OCI-M1 (cell line): ENCODE data around the gene GNB1L.

ENCODE experiments used
- DNase-seq: peaks from one replicate; lab custom pipeline; 2025; lab: John Stamatoyannopoulos, UW

Gene GNB1L

DNA sequence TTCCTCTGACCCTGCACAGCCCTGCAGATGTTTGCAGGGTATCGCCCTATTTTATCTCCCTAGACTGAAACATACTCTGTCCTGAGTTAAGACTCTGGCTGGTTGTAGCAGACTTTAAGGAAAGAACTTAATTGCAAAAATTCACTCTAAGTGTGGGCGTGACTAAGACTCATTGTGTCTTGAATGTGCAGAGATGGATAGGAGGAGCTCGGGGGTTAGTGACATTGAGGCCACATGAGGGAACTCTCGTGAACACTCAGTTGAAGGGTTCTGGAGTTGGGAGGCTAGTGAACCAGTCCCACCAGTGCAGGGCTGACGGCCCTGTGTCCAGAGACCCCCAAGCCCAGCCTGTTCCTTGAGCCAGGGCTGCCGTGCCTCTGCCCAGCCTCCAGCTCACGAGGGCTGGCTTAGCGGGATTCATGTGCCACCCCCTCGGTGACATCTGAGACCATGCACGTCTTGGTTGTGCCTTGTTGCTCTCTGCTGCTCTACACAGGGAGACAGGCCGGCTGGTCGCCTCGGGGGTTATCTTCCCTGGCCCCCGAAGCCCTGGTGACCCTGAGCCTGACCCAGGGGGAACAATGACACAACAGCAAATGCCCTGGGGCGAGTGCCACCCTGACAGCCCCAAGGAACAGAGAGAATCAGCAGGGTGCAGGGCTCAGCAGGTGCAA lies 105.5 kb downstream of the GNB1L start:
- no peak for DNase-seq

DNA sequence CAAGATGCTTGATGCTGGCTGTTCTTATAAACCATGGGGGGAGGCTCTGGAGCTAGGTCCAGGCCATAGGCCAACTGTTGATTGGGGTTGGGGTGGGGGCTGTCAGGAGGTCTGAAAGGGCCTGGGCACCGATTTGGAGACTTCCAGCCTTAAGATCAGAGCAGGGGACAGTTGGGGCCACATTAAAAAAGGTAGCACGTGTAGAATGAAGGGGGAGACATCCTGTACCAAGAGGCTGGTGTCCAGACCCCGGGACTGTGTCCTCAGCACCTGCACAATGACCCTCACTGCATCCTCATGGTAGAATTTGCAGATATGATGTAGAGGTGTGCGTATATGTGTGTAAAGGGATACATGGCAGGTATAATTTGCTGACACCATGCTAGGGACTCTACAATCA lies 106.5 kb downstream of the GNB1L start:
- no peak for DNase-seq

DNA sequence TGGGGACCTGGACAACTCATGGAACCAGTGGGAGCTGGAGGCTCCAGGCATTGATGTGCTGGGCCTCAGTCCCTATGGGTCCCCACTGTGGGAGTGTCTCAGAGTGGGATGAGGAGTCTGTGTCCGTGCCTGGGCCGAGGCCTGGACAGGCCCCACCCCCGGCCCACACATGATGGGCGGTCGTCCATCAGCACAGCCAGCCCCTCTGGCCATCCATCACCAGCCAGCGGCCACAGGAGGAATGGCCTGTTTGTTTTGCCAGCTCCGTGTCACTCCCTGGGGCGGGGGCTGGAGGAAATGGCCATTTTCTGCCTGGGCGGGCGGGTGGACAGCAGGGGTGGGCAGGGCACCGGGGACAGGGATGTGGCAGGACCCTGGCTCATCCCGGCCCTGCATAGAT lies 107.1 kb downstream of the GNB1L start:
- no peak for DNase-seq

DNA sequence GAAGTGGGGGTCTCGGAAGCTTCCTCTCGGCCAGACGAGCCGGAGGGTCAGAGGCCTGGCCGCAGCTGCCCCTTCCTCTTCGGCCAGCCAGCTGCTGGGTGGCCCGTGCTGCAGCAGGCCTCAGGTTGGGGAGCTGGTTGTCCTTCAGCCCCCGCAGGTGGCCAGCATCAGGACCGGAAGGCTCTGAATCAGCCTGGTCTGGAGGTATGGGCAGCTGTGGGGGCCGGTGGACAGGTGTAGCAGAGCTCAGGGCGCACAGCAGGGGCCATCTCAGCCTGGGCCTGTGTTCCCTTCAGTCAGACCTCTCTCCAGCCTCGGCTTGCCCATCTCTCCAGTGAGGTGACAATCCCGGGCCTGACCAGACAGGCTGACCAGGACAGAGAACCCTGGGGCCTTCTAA lies 107.9 kb downstream of the GNB1L start:
- DNase-seq: no peak

DNA sequence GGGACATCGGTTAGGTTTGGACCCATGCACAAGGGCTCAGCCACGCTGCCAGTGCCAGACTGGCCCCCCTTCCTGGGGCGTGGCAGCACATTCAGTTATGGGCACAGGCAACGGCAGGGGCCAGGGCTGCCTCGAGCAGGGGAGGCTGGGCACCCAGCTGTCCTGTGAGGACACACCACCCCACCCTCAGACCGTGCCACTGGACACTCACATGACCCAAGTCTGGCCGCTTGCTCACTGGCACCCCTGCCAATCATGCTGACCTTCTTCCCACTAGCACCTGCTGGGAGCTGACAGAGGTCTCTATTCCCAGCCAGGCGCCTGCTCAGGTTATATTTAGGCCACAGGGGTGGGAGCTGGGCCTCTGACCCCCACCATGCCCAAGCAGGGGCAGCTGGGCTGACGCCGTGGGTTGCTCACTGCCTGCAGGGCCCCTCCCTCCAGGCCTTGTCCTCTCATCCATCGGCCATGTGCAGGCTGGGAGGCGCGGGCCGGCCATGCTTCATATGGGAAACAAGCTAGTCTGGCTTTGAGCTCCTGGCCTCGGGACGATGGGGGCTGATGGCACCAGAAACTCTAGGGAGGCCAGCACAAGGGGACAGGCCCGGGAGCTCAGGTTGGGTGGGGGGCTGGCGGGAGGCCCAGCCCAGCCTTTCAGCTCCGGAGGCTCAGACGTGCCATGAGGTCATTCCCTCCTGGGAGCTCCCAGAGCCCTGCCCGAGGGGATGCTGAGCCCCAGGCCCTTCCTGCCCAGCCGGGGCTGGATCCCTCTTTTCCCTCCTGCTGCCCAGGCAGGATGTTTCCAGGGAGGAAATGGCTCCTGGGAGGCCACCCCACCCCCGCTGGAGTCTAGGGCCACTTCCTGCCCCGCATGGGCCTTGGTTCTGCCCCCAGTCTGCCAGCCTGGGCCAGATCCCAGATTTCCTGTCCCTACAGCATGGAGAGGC lies 109.2 kb downstream of the GNB1L start:
- DNase-seq: no peak

DNA sequence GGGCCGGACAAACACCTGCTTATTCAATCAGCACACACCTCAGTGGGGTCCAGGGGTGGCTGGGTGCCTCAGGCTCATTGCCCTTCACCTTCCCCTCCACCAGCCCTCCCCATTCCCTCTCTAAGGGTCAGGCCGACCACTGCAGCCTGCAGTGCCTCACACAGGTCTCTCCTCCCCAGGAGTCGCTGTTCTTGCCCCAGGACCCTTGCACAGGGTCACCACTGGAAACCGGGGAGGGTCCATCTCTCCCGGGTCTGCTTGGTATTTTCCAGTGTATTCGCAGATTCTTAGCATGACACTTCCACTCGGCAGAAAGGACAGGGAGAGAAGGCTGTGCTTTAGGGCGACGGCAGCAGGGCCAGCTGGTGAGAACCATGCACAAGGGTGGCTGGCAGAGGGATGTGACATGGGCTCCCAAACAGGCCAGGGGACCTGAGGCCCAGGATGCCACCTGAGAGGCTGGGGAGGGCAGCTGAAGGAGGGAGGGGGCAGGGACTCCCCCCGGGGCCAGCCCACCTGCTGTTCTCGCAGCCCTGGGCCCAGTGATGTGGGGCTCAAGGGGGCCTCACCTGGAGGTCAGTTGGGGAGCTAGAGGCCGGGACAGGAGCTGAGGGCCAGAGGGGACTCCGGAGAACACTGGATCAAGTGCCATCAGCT lies 110.2 kb downstream of the GNB1L start:
- no peak for DNase-seq

DNA sequence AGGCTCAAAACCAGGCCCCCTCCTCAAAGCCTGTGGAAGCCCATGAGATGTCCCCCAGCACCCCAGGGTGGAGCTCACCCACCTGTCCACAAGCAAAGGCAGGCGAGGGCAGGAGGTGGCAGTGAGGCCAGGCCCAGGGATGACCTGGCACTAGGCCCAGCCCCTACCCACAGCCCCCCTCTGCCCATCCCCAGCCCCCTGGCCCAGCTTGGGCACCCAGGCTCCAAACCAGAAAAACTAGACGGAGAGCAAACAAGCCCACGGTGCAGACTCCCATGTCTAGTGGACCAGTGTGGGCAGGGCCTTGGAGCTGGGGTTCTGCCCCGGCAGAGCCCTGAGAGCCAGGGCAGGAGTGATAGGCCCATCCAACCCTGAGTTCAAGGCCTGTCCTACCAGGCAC lies 111.0 kb downstream of the GNB1L start:
- DNase-seq: no peak

DNA sequence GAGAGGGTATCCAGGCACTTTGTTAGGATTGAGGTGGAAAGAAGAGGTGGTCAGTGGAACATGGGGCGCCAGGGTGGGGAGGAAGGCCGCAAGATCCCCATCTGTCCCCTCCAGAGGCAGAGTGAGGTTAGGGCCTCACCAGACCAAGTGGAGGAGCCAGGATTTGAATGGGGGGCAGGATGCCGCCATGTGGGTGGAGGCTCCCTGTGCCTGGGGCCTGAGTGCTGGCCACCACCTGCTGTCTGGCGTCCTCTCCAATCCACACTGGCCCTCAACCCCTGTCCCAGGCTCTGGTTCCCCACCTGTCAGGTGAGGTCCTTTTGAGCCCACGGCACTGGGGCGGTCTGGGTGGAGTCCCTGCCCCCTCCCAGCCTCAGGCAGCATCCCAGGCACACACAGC lies 111.6 kb downstream of the GNB1L start:
- no peak for DNase-seq

DNA sequence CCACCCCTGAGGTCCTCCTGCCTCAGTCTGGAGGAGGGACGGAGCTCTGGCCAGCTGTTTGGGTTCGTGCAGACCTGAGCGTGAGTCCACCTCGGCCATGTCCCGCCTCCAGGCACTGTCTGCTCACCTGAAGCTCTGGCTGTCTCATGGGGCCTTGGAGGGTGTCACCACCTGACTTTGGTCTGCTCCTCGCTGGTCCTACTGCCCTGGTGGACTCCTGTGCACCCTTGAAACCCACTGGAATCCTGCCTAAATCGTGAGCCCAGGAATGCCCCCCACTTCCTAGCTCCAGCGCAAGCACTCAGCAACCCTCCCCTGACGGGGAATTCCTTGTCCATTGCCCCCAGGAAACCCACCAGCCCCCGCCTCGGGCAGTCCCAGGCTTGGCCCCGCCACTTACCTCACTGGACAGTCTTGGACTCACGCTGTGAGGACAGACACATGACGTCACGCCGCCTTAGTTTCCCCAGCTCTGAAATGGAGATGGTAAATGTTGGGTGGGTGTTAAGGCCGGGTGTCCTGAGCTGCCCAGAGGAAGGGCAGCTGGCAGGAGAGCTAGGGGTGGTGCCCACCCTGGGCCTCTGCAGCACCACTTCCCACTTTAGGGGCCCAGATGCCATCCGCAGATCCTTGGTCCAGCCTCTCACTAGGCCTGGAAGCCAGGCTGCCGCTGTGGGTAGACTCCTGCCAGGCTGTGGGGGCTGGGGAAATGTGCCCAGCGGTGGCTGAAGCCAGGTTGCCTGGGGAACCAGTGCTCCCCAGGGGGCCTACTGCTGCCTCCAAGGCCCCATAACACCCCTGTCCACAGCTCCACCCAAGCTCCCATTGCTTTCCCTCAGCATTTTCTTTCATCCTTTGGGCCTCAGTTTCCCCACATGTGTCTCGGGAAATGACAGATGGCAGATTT lies 112.3 kb downstream of the GNB1L start:
- no peak for DNase-seq

DNA sequence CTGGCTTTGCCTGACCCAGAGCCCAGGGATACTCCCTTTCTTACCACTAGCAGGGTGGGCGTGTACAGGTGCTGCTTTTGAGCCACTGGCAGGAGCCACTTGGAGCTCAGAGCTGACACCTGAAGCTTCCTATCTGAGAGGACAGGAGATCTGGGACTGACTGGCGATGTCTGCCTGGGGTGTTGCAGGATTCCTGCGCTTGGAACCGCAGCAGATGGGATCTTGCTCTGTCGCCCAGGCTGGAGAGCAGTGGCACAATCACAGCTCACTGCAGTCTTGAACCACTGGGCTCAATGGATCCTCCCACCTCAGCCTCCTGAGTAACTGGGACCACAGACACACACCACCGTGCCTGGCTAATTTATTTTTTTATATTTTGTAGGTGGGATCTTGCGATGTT lies 113.6 kb downstream of the GNB1L start:
- DNase-seq: no peak

DNA sequence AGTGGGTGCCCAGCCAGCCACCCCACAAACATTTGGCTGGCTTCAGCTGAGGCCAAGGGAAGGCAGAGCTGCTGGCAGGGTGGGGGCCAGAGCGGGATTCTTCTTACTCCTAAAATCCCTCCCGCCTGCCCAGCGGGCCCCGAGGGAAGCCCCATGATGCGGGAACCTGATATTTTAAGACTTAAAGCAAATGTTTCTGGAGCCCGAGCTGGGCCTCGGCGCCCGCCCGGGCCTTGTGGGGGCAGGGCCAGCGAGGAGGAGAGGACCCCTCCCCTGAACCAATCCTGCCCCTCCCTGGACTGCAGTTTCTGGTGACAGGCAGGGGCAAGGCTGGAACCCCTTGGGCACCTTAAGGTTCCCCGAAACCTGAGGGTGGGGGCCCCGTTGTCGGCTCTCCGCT lies 114.1 kb downstream of the GNB1L start:
- no peak for DNase-seq

DNA sequence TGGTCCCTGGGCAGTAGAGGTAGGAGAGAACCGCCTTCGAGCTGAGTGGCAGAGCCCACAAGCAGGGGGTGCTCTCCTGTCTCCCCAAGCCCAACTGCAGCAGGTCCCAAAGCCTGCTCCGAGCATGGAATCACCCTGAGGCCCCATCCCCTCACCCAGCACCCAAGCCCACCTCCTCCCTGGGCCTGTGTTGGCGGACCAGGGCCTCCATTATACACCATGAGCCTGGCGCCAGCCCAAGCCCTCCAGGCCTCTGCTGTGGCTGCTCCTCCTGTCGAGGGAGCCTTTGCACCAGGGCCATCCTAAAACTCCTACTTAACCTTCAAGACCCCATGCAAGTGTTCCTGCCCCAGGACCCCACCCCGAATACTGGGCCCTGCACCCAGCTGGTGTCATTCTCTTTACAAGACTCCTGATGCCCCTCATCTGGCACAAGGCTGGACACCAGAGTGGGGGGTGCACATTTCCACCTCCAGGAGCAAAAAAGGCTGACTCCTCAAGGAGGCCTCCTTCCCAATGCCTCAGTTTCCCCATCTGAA lies 114.7 kb downstream of the GNB1L start:
- DNase-seq: no peak

DNA sequence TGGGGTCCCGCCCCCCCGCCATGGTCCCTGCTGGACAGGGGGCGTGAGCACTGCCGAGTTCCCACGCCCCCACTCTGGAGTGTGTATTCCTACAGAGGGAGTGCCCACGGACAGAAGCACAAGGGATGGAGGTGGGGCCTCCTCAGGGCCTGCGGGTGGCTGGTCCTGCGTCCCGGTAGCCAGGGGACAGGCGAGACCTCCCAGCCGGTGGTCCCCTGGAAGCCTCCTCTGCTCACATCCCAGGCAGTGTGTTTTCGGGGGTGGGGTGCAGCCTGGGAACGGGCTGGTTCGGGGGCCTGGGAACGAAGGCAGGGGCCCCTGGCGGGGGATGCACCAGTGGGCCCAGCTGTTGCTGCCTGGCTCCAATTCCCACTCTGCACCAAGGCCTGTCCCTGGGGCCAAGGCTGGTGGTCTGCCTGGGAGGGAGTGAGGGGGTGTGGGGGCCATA lies 115.2 kb downstream of the GNB1L start:
- DNase-seq: no peak

DNA sequence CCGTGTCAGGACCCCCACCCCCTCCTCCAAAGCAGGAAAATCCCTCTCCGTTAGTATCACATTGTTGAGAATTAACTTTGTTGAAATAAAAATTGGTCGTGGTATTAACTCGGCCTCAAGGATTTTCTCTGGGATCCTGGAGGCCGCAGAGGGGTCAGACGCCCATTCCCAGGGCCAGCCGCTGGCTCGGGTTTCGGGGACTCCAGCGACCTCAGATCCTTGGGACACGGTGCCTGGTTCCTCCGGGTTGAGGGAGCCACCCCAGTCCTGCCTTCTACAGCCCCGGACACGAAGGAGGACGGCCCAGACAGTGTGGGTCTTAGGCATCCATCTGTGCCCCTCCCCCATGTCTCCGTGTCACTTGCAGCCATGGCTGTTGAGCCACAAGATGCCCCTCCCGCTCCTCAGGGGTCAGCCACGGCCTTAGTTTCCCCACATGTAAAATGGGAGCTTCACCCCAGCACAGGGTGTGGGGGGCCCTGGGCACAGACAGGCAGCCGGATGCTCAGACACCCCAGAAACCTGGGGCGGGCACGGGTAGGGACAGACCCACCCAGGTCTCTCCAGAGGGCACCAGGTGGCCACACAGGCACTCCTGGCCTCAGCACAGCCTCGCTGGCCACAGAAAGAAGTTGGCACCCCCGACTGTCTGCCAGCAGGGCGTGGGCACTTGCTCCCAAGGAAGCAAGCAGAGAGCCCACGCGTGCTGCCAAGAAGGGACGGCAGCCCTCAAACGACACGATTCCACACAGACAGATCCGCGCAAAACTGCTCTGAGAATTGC lies 115.8 kb downstream of the GNB1L start:
- DNase-seq: no peak

DNA sequence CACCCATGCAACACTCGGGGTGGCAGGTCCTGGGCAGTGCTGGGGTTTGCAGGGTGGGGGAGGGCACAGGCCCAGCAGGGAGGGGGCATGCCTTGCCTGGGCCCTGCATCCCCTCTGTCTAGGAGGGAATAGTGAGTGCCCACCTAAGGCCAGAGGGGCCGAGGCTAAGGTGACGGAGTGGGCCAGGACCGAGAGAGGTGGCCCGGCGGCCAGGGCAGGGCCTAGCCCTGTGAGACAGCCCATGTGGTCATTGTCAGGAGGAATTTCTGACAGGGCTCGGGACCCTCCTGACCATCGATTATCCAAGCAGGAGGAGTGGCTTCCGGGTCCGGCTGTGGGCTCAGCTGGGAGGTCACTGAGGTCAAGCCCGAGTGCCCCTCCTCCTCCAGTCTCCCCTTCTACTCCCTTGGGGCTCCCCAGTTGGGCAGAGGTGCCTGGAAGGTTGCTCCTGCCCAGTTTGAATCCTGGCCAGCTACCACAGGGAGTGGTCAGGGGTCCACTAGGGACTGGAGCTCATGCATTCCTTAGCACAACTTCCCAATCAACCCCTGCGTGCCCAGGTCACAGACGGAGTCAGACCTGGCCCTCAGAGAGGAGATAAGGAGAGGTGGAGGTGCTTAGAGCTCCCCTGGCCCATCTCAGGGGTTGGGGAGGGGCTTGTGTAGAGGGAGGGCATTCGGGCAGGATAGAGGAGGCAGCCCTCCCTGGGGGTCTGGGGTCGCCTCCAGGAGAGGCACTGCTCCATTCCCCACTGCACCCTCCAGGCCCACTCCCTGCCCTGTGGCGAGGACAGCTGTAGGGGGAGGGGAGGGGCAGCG lies 116.6 kb downstream of the GNB1L start:
- DNase-seq: no peak

DNA sequence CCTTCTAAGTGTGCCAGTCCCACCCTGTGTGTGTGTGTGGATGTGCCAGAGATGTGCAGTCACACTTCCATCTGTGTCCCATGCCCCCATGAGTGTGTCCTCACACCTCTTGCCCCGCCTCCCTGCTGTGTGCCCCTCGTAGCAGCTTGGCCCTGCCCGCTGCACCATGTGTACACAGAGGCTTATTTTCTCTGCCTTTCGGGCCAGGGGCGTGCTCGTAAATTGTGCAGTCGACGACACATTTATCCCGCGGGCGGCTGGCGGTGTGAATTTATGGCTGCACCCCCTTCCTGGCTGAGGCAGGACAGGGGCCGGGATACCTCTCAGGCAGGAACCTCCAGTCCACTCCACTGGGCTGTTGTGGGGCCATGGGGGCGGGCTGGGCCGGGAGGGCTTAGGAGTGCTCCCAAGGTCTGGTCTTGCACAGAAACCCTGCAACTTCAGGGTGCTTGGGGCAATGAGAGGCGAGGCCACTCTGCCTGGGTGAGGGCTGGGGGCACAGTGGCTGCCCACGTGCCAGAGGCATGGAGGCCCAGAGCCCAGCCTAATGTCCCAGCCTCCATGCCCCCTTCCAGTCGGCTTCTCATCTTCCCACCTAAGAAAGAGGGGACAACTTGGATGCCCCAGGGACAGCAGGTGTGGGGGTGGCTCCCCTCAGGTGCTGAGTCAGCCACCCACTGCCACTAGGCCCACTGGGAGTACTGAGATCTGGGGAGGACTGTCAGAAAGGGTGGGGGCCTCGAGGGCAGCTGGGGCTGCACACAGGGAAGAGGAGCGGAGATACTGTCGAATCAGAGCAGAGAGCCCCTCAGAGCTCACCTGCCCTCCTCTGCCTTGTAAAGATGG lies 118.8 kb downstream of the GNB1L start:
- DNase-seq: no peak

DNA sequence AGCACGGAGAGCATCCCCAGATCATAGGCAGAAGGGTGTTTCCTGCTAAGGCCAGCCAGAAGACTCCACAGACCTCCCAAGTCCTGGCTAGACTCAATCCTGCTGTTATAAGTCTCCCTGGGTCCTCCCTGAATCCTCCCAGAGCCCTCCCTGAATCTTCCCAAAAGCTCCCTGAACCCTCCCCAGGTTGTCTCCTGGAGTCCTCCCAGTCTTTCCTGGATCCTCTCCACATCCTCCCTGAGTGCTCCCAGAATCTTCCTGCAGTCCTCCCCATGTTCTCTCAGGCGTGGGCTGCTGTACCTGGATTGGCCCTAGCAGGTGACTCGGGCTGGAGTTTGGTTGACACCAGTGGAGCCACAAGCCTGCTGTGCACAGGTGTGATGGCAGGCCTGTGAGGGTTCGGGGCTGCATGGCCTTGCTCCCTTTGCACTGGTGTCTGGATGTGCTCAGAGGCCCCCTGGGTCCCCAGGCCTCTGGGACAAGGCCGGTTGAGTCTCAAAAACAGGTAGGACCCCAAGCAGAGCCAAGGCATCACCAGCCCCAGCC lies 119.8 kb downstream of the GNB1L start:
- DNase-seq: no peak

DNA sequence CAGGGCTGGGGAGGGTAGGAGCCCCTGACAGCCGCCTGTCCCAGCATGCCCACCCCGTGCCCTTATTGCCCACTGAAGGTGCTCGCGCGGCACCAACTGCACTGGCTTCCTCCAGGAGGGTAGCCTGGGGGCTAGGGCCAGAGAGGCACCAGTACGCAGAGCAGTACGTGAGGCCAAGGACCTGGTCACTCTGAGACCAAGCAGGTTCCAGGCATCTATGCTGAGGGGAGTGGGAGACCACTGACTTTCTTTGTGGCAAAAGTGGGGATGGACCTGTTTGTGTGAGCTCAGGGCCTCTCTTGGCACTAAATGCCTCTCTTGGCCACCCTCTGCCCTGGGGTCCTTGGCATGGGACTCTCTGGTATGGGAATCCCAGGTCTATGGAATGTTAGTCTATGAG lies 120.5 kb downstream of the GNB1L start:
- DNase-seq: no peak

DNA sequence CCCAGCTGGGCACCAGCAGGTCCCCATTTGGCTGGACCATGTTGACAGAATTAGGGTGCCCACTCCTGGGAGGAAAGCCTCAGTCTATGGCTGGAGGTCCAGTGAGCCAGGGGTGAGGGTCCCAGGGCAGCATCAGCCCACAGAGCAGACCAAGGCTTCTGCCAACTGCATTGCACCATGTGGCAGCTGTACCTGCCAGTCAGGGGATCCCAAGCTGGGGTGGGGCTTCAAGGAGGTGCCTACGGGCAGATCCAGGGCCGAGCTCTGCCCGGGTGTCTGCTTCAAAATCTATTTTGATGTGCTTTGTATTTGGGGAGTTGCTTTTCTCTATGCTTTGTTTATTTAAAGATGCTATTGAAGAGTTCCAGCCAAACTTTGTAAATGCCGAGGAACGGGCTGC lies 120.9 kb downstream of the GNB1L start:
- DNase-seq: no peak
